Measurements from ENCODE around the gene FAM117B.
"Not testable (repeated sequence)": the region's sequence is repeated elsewhere in the genome, so short reads cannot be mapped to it uniquely, and the experiment has no call there.

The FAM117B gene

DNA sequence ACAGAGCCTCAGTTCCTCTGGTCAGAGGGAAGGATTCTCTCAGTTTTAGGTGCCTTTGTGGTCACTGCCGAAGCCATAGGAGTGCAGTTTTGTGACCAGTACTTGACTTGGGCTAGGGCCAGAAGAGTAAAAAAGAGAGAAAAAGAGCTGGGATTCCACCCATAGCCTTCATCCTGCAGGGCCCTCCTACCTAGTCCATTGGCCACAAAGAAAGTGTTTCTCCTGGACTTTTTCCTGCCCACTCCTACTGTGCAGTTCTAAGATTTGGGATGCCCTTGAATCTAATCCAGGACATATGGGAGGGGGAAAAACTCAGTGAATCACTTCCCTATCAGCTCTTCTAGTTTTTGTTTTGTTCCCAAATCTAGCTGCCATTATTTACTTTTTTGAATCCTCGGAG is 26.0 kb downstream of the FAM117B start:
- TF ChIP-seq, protein P1, sequence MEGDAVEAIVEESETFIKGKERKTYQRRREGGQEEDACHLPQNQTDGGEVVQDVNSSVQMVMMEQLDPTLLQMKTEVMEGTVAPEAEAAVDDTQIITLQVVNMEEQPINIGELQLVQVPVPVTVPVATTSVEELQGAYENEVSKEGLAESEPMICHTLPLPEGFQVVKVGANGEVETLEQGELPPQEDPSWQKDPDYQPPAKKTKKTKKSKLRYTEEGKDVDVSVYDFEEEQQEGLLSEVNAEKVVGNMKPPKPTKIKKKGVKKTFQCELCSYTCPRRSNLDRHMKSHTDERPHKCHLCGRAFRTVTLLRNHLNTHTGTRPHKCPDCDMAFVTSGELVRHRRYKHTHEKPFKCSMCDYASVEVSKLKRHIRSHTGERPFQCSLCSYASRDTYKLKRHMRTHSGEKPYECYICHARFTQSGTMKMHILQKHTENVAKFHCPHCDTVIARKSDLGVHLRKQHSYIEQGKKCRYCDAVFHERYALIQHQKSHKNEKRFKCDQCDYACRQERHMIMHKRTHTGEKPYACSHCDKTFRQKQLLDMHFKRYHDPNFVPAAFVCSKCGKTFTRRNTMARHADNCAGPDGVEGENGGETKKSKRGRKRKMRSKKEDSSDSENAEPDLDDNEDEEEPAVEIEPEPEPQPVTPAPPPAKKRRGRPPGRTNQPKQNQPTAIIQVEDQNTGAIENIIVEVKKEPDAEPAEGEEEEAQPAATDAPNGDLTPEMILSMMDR (IDR thresholded peaks at IDR 0.05; ENCODE audit: insufficient read depth, low read length): no peak
- no peak for TF ChIP-seq GABPA (IDR thresholded peaks at IDR 0.05; ENCODE audit: low read depth)
- TF ChIP-seq REST (IDR thresholded peaks at IDR 0.05; ENCODE audit: insufficient replicate concordance, low read depth): no peak
- TF ChIP-seq SPI1 (IDR thresholded peaks at IDR 0.05; ENCODE audit: borderline replicate concordance, low read depth): no peak
- TF ChIP-seq POLR2AphosphoS5 (IDR thresholded peaks at IDR 0.05; ENCODE audit: low read depth): no peak
- Histone ChIP-seq H3K27ac (replicated peaks) (no peak overlapping the region), H3K27me3 (ENCODE audit: insufficient read depth, poor library complexity, severe bottlenecking) (no peaks in the 10 kb centered on the region), H3K4me3 (replicated peaks; ENCODE audit: insufficient read depth, low read length) (no peak overlapping the region)
- DNase-seq (ENCODE audit: low read depth in 1 of 2, low spot score in 1 of 2): no peak

DNA sequence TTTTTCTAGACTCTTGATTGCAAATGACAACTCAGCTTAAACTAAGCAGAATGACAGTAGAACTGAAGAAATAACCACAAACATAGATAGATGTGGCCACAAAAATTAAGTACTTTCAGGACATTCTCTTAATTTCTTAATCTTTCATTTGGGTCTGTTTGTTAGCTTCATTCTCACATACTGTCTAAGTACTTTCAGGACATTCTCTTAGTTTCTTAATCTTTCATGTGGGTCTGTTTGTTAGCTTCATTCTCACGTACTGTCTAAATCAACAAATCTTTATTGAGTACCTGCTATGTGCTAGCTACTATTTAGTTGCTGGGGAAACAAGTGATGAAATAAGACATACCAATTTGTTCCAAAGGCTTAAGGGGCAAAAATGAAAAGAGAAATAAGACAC is 35.1 kb downstream of the FAM117B start:
- Histone ChIP-seq H3K4me3 (replicated peaks; ENCODE audit: insufficient read depth, low read length) (no peak overlapping the region), H3K27ac (replicated peaks) (no peak overlapping the region)

GRCh38 chr2:202671317-202672035 is 36.7 kb downstream of the FAM117B start:
- DNase-seq (ENCODE audit: low read depth in 1 of 2, low spot score in 1 of 2): no peak

More for the DNA sequence above, 35.1 kb downstream of the FAM117B start:
- no peak for DNase-seq (ENCODE audit: low read depth in 1 of 2, low spot score in 1 of 2)
- no peak for TF ChIP-seq GABPA (IDR thresholded peaks at IDR 0.05; ENCODE audit: low read depth)
- no peaks in the 10 kb centered on the region for H3K27me3 ChIP-seq (ENCODE audit: insufficient read depth, poor library complexity, severe bottlenecking)

DNA sequence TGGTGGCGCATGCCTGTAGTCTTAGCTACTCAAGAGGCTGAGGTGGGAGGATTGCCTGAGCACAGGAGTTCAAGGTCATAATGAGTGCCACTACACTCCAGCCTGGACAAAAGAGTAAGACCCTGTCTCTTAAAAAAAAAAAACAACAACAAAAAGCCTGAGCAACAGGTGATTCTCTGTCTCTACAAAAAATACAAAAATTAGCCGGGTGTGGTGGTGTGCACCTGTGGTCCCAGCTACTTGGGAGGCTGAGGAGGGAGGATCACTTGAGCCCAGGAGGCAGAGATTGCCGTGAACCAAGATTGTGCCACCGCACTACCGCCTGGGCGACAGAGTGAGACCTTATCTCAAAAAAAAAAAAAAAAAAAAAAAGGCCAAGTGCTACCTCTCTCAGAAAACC is 40.3 kb downstream of the FAM117B start:
- not testable (repeated sequence) for H3K27ac ChIP-seq (replicated peaks); H3K4me3 ChIP-seq (replicated peaks; ENCODE audit: insufficient read depth, low read length); DNase-seq (ENCODE audit: low read depth in 1 of 2, low spot score in 1 of 2); H3K27me3 ChIP-seq (ENCODE audit: insufficient read depth, poor library complexity, severe bottlenecking)

More at GRCh38 chr2:202671317-202672035, 36.7 kb downstream of the FAM117B start:
- Histone ChIP-seq H3K27ac (replicated peaks) (no peak overlapping the region), H3K4me3 (replicated peaks; ENCODE audit: insufficient read depth, low read length) (no peak overlapping the region), H3K27me3 (ENCODE audit: insufficient read depth, poor library complexity, severe bottlenecking) (no peaks in the 10 kb centered on the region)
- TF ChIP-seq GABPA (IDR thresholded peaks at IDR 0.05; ENCODE audit: low read depth) (no peak), POLR2AphosphoS5 (IDR thresholded peaks at IDR 0.05; ENCODE audit: low read depth) (no peak), SPI1 (IDR thresholded peaks at IDR 0.05; ENCODE audit: borderline replicate concordance, low read depth) (no peak), REST (IDR thresholded peaks at IDR 0.05; ENCODE audit: insufficient replicate concordance, low read depth) (no peak)
- TF ChIP-seq, protein P1 (IDR thresholded peaks at IDR 0.05; ENCODE audit: insufficient read depth, low read length): no peak

DNA sequence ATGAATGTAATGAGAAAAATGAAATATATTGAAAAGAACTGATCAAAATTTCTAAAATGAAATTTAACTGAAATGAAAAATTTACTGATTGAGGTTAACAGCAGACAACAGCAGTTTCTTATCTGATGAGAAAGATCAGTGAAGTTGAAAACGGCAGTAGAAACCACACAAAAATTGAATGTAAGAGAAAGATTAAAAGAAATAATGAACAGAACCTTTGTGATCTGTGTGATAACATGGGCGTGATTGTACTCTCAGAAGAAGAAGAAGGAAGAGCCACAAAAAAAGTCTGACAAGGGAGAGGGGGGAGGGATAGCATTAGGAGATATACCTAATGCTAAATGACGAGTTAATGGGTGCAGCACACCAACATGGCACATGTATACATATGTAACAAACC is 45.2 kb downstream of the FAM117B start:
- no peak overlapping the region for H3K4me3 ChIP-seq (replicated peaks; ENCODE audit: insufficient read depth, low read length)
- H3K27ac ChIP-seq (replicated peaks): no peak overlapping the region
- DNase-seq (ENCODE audit: low read depth in 1 of 2, low spot score in 1 of 2): no peak
- no peaks in the 10 kb centered on the region for H3K27me3 ChIP-seq (ENCODE audit: insufficient read depth, poor library complexity, severe bottlenecking)
- TF ChIP-seq, protein P1 (IDR thresholded peaks at IDR 0.05; ENCODE audit: insufficient read depth, low read length): no peak
- no peak for TF ChIP-seq REST (IDR thresholded peaks at IDR 0.05; ENCODE audit: insufficient replicate concordance, low read depth)
- no peak for TF ChIP-seq GABPA (IDR thresholded peaks at IDR 0.05; ENCODE audit: low read depth)
- TF ChIP-seq POLR2AphosphoS5 (IDR thresholded peaks at IDR 0.05; ENCODE audit: low read depth): no peak
- no peak for TF ChIP-seq SPI1 (IDR thresholded peaks at IDR 0.05; ENCODE audit: borderline replicate concordance, low read depth)
